Measurements from ENCODE around the gene SCRT2. TPM values are rescaled to one million over a fixed set of nuclear protein-coding genes. Genes with fewer than 3 reads are reported as not detected.

SCRT2 gene
- total and polyA plus RNA-seq, 9 of the 15 experiments (the other 6 are each of a cell fraction or from before 2014, with no cell fraction given) = 0.04 to 0.75 (median 0.13) TPM; not detected in 2

DNA sequence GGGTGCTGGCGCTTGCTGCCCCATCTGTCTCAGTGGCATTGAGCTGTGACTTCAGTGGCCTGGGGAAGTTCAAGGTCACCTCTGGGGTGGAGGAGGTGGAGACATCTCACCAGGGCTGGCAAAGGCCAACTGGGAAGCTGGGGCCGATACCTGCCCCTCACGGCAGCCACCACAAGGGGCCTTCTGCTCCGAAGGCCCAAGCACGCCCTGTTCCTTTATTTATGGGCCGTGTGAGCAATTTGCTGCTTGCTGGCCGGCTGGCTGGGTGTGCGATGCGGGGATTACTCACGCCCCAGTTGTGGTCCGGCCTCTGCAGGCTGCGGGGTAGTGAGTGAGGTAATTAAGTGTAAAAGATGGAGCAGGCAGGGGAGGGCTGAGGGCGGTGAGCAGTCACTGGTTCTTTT is 13.2 kb upstream of the SCRT2 start (continued):
- TF ChIP-seq, protein P1, sequence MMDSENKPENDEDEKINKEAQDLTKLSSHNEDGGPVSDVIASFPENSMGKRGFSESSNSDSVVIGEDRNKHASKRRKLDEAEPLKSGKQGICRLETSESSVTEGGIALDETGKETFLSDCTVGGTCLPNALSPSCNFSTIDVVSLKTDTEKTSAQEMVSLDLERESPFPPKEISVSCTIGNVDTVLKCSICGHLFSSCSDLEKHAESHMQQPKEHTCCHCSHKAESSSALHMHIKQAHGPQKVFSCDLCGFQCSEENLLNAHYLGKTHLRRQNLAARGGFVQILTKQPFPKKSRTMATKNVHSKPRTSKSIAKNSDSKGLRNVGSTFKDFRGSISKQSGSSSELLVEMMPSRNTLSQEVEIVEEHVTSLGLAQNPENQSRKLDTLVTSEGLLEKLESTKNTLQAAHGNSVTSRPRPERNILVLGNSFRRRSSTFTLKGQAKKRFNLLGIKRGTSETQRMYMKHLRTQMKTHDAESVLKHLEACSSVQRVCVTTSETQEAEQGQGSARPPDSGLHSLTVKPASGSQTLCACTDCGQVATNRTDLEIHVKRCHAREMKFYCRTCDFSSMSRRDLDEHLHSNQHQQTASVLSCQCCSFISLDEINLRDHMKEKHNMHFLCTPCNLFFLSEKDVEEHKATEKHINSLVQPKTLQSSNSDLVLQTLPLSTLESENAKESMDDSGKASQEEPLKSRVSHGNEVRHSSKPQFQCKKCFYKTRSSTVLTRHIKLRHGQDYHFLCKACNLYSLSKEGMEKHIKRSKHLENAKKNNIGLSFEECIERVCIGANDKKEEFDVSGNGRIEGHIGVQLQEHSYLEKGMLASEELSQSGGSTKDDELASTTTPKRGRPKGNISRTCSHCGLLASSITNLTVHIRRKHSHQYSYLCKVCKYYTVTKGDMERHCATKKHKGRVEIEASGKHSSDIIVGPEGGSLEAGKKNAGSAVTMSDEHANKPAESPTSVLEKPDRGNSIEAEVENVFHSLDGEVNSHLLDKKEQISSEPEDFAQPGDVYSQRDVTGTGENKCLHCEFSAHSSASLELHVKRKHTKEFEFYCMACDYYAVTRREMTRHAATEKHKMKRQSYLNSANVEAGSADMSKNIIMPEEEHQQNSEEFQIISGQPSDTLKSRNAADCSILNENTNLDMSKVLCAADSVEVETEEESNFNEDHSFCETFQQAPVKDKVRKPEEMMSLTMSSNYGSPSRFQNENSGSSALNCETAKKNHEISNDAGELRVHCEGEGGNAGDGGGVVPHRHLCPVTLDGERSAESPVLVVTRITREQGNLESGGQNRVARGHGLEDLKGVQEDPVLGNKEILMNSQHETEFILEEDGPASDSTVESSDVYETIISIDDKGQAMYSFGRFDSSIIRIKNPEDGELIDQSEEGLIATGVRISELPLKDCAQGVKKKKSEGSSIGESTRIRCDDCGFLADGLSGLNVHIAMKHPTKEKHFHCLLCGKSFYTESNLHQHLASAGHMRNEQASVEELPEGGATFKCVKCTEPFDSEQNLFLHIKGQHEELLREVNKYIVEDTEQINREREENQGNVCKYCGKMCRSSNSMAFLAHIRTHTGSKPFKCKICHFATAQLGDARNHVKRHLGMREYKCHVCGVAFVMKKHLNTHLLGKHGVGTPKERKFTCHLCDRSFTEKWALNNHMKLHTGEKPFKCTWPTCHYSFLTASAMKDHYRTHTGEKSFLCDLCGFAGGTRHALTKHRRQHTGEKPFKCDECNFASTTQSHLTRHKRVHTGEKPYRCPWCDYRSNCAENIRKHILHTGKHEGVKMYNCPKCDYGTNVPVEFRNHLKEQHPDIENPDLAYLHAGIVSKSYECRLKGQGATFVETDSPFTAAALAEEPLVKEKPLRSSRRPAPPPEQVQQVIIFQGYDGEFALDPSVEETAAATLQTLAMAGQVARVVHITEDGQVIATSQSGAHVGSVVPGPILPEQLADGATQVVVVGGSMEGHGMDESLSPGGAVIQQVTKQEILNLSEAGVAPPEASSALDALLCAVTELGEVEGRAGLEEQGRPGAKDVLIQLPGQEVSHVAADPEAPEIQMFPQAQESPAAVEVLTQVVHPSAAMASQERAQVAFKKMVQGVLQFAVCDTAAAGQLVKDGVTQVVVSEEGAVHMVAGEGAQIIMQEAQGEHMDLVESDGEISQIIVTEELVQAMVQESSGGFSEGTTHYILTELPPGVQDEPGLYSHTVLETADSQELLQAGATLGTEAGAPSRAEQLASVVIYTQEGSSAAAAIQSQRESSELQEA (IDR thresholded peaks at IDR 0.05; ENCODE audit: low read depth) = no peak
- TF ChIP-seq, protein P2, sequence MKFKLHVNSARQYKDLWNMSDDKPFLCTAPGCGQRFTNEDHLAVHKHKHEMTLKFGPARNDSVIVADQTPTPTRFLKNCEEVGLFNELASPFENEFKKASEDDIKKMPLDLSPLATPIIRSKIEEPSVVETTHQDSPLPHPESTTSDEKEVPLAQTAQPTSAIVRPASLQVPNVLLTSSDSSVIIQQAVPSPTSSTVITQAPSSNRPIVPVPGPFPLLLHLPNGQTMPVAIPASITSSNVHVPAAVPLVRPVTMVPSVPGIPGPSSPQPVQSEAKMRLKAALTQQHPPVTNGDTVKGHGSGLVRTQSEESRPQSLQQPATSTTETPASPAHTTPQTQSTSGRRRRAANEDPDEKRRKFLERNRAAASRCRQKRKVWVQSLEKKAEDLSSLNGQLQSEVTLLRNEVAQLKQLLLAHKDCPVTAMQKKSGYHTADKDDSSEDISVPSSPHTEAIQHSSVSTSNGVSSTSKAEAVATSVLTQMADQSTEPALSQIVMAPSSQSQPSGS (CRISPR knock-in tag; IDR thresholded peaks at IDR 0.05) = no peak
- no peak for TF ChIP-seq RBM25 (IDR thresholded peaks at IDR 0.05; ENCODE audit: low read depth, low read length, severe bottlenecking)
- TF ChIP-seq BRD4 (IDR thresholded peaks at IDR 0.05) = no peak
- TF ChIP-seq, protein P3, sequence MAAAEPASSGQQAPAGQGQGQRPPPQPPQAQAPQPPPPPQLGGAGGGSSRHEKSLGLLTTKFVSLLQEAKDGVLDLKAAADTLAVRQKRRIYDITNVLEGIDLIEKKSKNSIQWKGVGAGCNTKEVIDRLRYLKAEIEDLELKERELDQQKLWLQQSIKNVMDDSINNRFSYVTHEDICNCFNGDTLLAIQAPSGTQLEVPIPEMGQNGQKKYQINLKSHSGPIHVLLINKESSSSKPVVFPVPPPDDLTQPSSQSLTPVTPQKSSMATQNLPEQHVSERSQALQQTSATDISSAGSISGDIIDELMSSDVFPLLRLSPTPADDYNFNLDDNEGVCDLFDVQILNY (CRISPR knock-in tag; IDR thresholded peaks at IDR 0.05) = no peak
- TF ChIP-seq HDAC2 (IDR thresholded peaks at IDR 0.05) = no peak
- TF ChIP-seq SMAD1 (IDR thresholded peaks at IDR 0.05; ENCODE audit: low read depth, low read length, partially characterized antibody) = no peak
- TF ChIP-seq STAT5B (CRISPR knock-in tag; IDR thresholded peaks at IDR 0.05) = no peak
- no peak for TF ChIP-seq ZSCAN29 (IDR thresholded peaks at IDR 0.05)
- no peak for TF ChIP-seq RBM39 (optimal IDR thresholded peaks at IDR 0.05; ENCODE audit: low read depth, low read length)
- no peak for TF ChIP-seq HMG20A (CRISPR knock-in tag; conservative IDR thresholded peaks at IDR 0.05)
- TF ChIP-seq BRF1 (IDR thresholded peaks at IDR 0.05; ENCODE audit: borderline replicate concordance, extremely low read depth, insufficient read length) = no peak
- TF ChIP-seq, protein P4, sequence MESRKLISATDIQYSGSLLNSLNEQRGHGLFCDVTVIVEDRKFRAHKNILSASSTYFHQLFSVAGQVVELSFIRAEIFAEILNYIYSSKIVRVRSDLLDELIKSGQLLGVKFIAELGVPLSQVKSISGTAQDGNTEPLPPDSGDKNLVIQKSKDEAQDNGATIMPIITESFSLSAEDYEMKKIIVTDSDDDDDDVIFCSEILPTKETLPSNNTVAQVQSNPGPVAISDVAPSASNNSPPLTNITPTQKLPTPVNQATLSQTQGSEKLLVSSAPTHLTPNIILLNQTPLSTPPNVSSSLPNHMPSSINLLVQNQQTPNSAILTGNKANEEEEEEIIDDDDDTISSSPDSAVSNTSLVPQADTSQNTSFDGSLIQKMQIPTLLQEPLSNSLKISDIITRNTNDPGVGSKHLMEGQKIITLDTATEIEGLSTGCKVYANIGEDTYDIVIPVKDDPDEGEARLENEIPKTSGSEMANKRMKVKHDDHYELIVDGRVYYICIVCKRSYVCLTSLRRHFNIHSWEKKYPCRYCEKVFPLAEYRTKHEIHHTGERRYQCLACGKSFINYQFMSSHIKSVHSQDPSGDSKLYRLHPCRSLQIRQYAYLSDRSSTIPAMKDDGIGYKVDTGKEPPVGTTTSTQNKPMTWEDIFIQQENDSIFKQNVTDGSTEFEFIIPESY (CRISPR knock-in tag; IDR thresholded peaks at IDR 0.05) = peak; percentile 79
- TF ChIP-seq, protein P5, sequence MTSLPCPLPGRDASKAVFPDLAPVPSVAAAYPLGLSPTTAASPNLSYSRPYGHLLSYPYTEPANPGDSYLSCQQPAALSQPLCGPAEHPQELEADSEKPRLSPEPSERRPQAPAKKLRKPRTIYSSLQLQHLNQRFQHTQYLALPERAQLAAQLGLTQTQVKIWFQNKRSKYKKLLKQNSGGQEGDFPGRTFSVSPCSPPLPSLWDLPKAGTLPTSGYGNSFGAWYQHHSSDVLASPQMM (CRISPR knock-in tag; IDR thresholded peaks at IDR 0.05) = no peak
- no peak for TF ChIP-seq JUNB (CRISPR knock-in tag; conservative IDR thresholded peaks at IDR 0.05)
- TF ChIP-seq ZNF134 (CRISPR knock-in tag; conservative IDR thresholded peaks at IDR 0.05) = no peak

Measured in K562 (cell line).